ENCODE data around the gene BCKDHA.
"Not testable (repeated sequence)": the region's sequence is repeated elsewhere in the genome, so short reads cannot be mapped to it uniquely, and the experiment has no call there.

BCKDHA gene

GRCh38 chr19:41405776-41406175 lies 8.2 kb downstream of the BCKDHA start:
- no peak for DNase-seq (ENCODE audit: low read depth)

GRCh38 chr19:41407271-41407670 lies 9.7 kb downstream of the BCKDHA start:
- DNase-seq (ENCODE audit: low read depth): no peak

- no peak for DNase-seq (ENCODE audit: low read depth)
These were observed 10.6 kb downstream of the BCKDHA start for GRCh38 chr19:41408256-41408655.

DNA sequence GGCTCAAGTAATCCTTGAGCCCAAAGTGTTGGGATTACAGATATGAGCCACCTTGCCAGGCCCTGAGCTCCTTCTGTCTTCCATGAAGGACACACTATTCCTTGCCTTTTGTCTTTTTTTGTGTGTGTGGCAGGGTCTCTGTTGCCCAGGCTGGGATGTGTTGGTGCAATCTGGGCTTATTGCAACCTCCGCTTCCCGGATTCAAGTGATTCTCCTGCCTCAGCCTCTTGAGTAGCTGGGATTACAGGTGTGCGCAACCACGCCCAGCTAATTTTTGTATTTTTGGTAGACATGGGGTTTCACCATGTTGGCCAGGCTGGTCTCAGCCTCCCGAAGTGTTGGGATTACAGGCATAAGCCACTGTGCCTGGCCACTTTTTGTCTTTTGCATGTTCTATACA lies 11.2 kb downstream of the BCKDHA start:
- DNase-seq (ENCODE audit: low read depth): not testable (repeated sequence)

GRCh38 chr19:41409288-41409687 lies 11.7 kb downstream of the BCKDHA start:
- DNase-seq (ENCODE audit: low read depth): no peak

DNA sequence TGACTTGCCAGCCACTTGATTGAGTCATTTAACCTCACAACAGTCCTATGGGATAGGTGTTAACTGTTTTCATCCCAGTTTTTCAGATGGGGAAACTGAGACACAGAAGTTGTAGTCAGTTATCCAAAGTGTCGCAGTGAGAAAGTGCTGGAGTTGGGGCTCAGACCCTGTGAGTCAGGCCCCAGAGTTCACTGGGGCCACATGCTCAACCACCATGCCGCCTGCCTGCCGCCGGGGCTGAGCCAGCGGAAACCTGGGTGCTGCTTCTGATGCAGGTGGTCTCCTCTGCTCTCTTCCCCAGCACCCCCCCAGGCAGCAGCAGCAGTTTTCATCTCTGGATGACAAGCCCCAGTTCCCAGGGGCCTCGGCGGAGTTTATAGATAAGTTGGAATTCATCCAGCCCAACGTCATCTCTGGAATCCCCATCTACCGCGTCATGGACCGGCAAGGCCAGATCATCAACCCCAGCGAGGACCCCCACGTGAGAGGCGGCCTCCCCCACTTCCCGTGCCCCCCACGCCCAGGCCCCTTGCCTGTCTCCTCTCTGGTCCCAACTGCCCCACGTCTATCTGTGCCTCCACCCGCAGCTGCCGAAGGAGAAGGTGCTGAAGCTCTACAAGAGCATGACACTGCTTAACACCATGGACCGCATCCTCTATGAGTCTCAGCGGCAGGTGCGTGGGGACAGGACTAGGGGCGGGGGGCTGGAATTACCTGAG lies 12.9 kb downstream of the BCKDHA start:
- DNase-seq (ENCODE audit: low read depth): no peak

DNA sequence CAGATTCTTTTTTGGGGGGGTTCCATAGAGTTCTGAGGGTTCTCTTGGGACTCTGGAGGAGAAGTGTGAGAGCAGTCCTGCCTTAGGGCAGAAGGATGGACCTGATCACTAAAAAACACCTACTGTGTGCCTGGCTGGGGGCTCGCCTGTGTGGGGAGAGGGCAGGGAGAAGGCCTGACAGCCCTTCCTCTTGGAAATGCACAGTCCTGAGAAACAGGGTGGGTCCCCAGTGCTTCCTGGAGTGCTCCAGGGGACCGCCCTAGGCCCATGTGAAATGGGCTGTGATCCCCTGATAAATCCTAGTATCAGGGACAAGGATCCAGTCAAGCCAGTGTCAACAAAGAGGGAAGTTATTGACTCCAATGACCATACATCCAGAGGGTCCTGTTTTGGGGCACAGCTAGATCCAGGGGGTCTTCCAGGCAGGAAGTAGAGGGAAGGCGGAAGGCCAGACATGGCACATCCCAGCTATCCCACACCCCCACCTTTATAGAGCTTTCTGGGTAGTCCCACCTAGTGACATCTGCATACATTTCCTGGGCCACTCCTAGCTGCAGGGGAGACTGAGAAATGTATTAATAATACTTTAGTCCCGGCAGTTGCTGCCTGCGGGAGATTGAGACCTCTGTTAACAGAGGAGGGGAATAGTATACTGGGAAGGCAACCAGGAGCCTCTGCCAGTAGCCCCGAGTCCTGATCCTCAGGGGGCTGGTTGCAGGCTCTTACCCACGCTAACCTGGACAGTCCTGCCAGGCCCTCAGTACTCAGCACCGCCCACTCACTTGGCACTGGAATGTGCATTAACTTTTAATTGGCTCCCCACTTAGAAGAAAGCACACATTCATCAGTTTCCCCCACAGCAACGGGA lies 13.7 kb downstream of the BCKDHA start:
- no peak for DNase-seq (ENCODE audit: low read depth)

GRCh38 chr19:41411968-41412265 lies 14.3 kb downstream of the BCKDHA start:
- no peak for DNase-seq (ENCODE audit: low read depth)

DNA sequence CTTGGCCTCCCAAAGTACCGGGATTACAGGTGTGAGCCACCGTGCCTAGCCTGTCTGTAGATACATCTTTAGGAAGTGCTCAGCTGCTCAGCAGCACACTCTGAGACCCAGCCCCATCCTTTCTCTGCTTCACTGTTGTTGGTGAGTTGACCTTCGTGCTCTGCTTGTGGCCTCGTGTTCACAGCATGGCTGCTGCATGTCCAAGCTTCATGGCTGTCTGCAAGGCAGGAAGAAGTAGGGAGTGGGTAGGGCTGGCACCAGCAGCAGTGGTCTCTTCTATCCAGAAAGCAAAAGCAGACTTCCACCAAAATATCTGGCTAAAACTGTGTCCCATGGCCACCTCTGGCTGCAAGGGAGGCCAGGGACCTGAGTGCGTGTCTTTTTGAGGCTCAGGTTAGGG lies 15.3 kb downstream of the BCKDHA start:
- DNase-seq (ENCODE audit: low read depth): no peak

DNA sequence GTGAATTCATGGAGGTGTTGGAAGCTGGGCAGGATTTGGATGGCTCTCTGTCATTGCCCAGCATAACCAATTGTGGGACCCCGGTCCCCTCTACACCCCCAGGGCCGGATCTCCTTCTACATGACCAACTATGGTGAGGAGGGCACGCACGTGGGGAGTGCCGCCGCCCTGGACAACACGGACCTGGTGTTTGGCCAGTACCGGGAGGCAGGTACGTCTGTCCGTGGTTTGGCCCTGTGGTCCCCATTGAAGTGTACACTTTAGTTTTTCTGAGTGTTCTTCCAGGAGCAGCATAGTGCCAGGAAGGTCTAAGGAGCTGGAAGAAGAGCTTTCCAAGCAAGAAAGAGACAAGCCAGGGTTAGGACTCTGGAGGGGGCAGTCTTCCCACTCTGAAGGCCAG lies 16.3 kb downstream of the BCKDHA start:
- no peak for DNase-seq (ENCODE audit: low read depth)

DNA sequence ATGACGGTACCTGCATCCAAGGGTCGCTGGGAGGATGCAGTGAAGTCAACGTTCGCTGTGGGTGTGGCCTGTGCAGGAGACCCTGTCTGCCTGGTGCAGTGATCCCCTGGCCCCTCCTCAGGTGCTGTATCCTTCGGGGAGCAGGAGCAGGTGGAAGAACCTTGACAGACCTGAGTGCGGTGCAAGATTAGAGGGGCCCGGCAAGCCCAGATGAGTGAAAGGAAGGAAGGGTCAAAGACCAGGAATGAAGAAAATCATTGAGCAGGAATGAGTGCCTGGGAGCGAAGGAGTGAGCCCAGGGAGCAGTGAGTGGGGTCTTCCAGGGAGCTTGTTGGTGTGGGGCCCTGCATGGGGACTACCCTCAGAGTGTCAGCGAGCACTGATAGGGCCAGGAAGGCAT lies 16.8 kb downstream of the BCKDHA start:
- DNase-seq (ENCODE audit: low read depth): no peak

- no peak for DNase-seq (ENCODE audit: low read depth)
These were observed 17.5 kb downstream of the BCKDHA start for GRCh38 chr19:41415154-41415571.

- DNase-seq (ENCODE audit: low read depth): no peak
These were observed 18.6 kb downstream of the BCKDHA start for GRCh38 chr19:41416194-41416674.

DNA sequence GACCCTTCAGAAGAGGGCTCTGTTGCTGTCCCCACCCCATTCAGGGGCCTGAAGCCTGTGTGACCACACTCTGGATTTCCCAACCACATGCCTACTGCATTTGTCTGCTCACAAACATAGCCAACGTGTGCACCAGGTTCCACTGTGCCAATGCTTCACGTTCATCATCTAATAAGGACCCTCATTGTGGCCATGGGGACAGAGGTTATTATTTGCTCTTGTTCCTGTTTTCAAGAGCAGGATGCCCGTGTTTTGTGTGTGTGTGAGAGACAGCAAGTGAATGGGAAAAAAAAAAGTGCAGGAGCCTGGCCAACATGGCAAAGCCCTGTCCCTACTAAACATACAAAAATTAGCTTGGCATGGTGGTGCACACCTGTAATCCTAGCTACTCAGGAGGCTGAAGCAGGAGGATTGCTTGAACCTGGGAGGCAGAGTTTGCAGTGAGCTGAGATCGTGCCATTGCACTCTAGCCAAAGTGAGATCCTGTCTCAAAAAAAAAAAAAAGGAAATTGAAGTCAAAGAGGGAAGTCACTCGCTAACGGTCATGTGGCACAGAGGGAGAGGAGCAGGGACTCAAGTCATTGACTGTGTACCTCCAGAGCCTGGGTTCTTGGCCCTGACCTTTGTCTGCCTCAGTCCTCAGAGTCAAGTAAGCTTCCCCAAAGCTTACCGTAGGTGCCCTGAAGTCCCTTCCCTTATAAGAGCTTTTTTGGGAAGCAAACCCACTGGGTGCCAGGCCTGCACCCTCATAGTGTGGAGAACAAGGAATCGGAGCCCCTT lies 22.7 kb downstream of the BCKDHA start:
- DNase-seq (ENCODE audit: low read depth): no peak

- DNase-seq (ENCODE audit: low read depth): no peak
These were observed 23.7 kb downstream of the BCKDHA start for GRCh38 chr19:41421314-41421713.

DNA sequence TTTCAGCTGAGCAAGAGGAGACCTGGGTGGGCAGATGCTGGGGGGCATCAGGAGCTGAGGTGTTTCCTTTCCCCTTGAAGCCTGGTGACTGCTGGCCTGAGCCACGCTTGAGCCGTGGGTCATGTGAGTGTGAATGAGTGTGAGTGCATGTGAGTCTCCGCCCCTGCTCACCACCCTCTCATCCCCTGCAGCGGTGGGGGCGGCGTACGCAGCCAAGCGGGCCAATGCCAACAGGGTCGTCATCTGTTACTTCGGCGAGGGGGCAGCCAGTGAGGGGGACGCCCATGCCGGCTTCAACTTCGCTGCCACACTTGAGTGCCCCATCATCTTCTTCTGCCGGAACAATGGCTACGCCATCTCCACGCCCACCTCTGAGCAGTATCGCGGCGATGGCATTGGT lies 24.4 kb downstream of the BCKDHA start:
- no peak for DNase-seq (ENCODE audit: low read depth)

DNA sequence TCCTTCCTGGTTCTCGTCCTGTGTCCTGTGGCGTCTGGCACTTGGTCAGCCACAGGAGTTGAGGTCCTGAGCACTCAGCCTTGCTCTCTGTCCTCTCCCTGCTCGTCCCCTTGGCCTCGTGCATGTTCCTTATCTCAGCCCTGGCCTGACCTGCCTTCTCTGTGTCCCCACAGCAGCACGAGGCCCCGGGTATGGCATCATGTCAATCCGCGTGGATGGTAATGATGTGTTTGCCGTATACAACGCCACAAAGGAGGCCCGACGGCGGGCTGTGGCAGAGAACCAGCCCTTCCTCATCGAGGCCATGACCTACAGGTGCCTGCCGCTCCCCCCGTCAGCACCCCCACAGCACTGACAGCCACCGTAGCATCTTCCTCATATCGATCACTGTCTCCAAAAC lies 24.8 kb downstream of the BCKDHA start:
- no peak for DNase-seq (ENCODE audit: low read depth)

GRCh38 chr19:41422955-41423354 lies 25.3 kb downstream of the BCKDHA start:
- DNase-seq (ENCODE audit: low read depth): no peak

DNA sequence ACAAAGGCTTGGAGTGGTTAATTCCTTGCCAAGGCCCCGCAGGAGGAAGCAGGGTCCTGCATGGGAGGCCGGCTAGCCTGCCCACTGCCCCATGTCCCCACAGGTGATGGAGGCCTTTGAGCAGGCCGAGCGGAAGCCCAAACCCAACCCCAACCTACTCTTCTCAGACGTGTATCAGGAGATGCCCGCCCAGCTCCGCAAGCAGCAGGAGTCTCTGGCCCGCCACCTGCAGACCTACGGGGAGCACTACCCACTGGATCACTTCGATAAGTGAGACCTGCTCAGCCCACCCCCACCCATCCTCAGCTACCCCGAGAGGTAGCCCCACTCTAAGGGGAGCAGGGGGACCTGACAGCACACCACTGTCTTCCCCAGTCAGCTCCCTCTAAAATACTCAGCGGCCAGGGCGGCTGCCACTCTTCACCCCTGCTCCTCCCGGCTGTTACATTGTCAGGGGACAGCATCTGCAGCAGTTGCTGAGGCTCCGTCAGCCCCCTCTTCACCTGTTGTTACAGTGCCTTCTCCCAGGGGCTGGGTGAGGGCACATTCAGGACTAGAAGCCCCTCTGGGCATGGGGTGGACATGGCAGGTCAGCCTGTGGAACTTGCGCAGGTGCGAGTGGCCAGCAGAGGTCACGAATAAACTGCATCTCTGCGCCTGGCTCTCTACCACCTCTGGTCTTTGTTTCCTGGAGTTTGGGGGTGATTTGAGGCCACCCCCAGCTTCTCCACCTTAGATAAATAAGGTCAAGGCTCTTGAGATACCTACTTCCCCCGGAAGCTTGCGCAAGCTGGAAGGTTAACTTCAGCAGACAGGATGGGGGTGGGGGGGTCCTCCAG lies 26.9 kb downstream of the BCKDHA start:
- no peak for DNase-seq (ENCODE audit: low read depth)

DNA sequence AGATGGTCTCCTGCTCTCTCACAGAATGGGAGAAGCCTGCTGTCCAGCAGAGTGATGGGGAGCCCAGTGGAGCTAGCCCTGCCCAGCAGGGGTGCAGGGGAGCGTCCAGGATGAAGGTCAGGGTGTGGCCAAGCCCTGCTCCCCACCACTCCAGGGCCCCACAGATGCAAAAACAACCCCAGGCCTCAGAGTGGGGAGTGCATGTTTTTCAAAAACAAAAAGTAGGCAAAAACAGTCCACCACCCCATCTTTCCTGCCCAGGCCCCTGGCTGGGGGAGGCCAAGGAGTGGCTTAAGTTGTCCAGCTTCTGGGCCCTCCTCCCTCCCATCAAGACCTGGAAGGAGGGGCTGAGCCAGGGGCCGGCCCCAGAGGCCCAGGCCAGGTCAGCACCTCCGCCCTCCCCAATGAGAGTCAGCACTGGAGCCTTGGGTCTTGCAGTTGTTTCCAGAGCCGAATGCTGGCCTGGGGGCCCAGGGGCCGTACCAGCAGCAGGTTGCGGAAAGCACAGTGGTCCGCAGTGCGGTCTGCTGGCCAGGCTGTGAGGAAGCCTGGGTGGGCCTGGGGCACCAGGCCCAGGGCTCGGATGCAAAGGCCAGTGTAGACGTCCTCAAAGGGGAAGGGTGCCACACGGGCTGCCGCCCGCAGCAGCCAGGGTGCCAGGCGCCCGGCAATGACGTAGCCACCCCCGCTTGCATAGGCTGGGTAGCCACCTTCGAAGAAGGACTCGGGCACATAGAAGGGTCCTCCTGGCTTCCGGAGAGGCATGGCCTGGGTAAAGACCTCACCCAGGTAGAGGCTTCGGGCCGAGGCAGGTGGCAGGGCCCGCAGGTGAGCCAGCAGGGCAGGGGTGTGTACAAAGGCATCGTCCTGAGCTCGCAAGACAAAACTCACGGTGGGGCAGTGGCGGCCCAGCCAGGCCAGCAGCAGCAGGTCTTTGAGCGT lies 27.8 kb downstream of the BCKDHA start:
- no peak for DNase-seq (ENCODE audit: low read depth)

All from GM04503 (cell line).